CD4-positive, alpha-beta T cell treated with Interleukin-12 subunit alpha and Interleukin-12 subunit beta, for 1 hour (primary cell): ENCODE results near the gene MTHFD1.
A peak's percentile ranks its signal among the peaks of the same experiment; 100 is the strongest.

Experiments used
- DNase-seq: peaks from one replicate; pipeline ENCODE4 v3.0.0-alpha.2; 2020

The MTHFD1 gene

GRCh38 chr14:64409126-64409920, 21.2 kb downstream of the MTHFD1 start:
- DNase-seq: no peak

- DNase-seq: no peak
Measured at GRCh38 chr14:64410084-64410774, 22.1 kb downstream of the MTHFD1 start.

GRCh38 chr14:64411001-64411400, 22.8 kb downstream of the MTHFD1 start:
- DNase-seq: no peak

- no peak for DNase-seq
Measured at GRCh38 chr14:64412237-64412636, 24.1 kb downstream of the MTHFD1 start.

- DNase-seq: no peak
Measured at GRCh38 chr14:64416348-64416932, 28.3 kb downstream of the MTHFD1 start.

- DNase-seq: no peak
Measured at GRCh38 chr14:64417055-64417770, 29.1 kb downstream of the MTHFD1 start.

- no peak for DNase-seq
Measured at GRCh38 chr14:64417771-64418125, 29.6 kb downstream of the MTHFD1 start.

- no peak for DNase-seq
Measured at GRCh38 chr14:64419003-64419402, 30.9 kb downstream of the MTHFD1 start.

- no peak for DNase-seq
Measured at GRCh38 chr14:64421166-64421565, 33.0 kb downstream of the MTHFD1 start.

- DNase-seq: no peak
Measured at GRCh38 chr14:64422005-64422404, 33.9 kb downstream of the MTHFD1 start.

GRCh38 chr14:64422756-64423155, 34.6 kb downstream of the MTHFD1 start:
- DNase-seq: no peak

GRCh38 chr14:64423987-64424386, 35.8 kb downstream of the MTHFD1 start:
- DNase-seq: no peak

- DNase-seq: no peak
Measured at GRCh38 chr14:64434528-64434927, 46.4 kb downstream of the MTHFD1 start.

GRCh38 chr14:64438181-64438841, 50.2 kb downstream of the MTHFD1 start:
- DNase-seq: peak; percentile 8

GRCh38 chr14:64439141-64439540, 51.0 kb downstream of the MTHFD1 start:
- DNase-seq: no peak

- no peak for DNase-seq
Measured at GRCh38 chr14:64440494-64440893, 52.3 kb downstream of the MTHFD1 start.

- DNase-seq: no peak
Measured at GRCh38 chr14:64442300-64442988, 54.3 kb downstream of the MTHFD1 start.

GRCh38 chr14:64444140-64444539, 56.0 kb downstream of the MTHFD1 start:
- no peak for DNase-seq

- DNase-seq: peak; percentile 71
Measured at GRCh38 chr14:64444984-64445845, 57.1 kb downstream of the MTHFD1 start.

GRCh38 chr14:64447876-64448670, 59.9 kb downstream of the MTHFD1 start:
- no peak for DNase-seq
